MM.1S (cell line): ENCODE results near the gene TCF12.

Source experiments
- EZH2 ChIP-seq: fragments of 300-600 bp; sonication (generic); optimal IDR thresholded peaks from 2 replicates; pipeline ENCODE3; 2017; ENCODE audit warnings: low read depth, mild to moderate bottlenecking, antibody characterized with exemption, low read length, mixed read lengths
- EZH2phosphoT487 ChIP-seq: fragments of 300-600 bp; sonication (generic); IDR thresholded peaks from 2 replicates; pipeline ENCODE4 v1.6.1; 2018; ENCODE audit warnings: antibody characterized with exemption, low read length
- TF ChIP-seq, protein P1 (sequence below): fragments of 300-600 bp; sonication (generic); IDR thresholded peaks from 2 replicates; pipeline ENCODE4 v1.5.1; 2016; ENCODE audit warnings: antibody characterized with exemption, low read length, mixed read lengths

DNA sequence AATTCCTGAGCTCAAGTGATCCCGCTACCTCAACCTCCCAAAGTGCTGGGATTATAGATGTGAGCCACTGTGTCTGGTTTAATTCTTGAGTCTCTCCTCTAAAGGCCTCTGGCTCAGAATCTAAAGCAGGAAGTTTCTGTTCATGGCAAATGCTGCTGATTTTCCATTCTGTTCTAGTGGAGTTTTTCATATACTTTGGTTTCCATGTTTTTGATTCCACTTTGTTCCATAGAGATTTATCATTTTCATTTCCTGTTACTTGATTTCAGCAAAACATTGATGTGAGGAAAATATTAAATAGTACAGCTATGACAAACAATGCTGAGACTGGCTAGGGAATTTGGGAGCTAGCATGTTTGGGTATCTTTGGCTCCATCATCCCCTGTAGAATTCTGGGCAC, 205.6 kb downstream of the TCF12 start:
- TF ChIP-seq, protein P1, sequence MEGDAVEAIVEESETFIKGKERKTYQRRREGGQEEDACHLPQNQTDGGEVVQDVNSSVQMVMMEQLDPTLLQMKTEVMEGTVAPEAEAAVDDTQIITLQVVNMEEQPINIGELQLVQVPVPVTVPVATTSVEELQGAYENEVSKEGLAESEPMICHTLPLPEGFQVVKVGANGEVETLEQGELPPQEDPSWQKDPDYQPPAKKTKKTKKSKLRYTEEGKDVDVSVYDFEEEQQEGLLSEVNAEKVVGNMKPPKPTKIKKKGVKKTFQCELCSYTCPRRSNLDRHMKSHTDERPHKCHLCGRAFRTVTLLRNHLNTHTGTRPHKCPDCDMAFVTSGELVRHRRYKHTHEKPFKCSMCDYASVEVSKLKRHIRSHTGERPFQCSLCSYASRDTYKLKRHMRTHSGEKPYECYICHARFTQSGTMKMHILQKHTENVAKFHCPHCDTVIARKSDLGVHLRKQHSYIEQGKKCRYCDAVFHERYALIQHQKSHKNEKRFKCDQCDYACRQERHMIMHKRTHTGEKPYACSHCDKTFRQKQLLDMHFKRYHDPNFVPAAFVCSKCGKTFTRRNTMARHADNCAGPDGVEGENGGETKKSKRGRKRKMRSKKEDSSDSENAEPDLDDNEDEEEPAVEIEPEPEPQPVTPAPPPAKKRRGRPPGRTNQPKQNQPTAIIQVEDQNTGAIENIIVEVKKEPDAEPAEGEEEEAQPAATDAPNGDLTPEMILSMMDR = no peak
- no peak for TF ChIP-seq EZH2
- TF ChIP-seq EZH2phosphoT487 = no peak
